ENCODE measurements around the gene RNF113B. TPM values are rescaled to one million over a fixed set of nuclear protein-coding genes. Genes with fewer than 3 reads are reported as not detected.

RNF113B gene
- total RNA-seq, 1 donor from 2014 or later, result not detected

- intact Hi-C loops (cut with micrococcal nuclease), result no loop called here
Measured at GRCh38 chr13:98204546-98204945, 27.5 kb upstream of the RNF113B start.

GRCh38 chr13:98203646-98204326 lies 26.7 kb upstream of the RNF113B start:
- intact Hi-C loops (cut with micrococcal nuclease), result no loop called here

- intact Hi-C loops (cut with micrococcal nuclease), result no loop called here
Measured at GRCh38 chr13:98201984-98202383, 24.9 kb upstream of the RNF113B start.

- intact Hi-C loops (cut with micrococcal nuclease), result no loop called here
Measured at GRCh38 chr13:98201189-98201588, 24.1 kb upstream of the RNF113B start.

- intact Hi-C loops (cut with micrococcal nuclease), result no loop called here
Measured at GRCh38 chr13:98200211-98200878, 23.3 kb upstream of the RNF113B start.

- intact Hi-C loops (cut with micrococcal nuclease), result no loop called here
Measured at GRCh38 chr13:98199480-98199879, 22.4 kb upstream of the RNF113B start.

GRCh38 chr13:98198683-98199082 lies 21.6 kb upstream of the RNF113B start:
- intact Hi-C loops (cut with micrococcal nuclease), result no loop called here

GRCh38 chr13:98195054-98195791 lies 18.2 kb upstream of the RNF113B start:
- intact Hi-C loops (cut with micrococcal nuclease), result no loop called here

- intact Hi-C loops (cut with micrococcal nuclease), result no loop called here
Measured at GRCh38 chr13:98192008-98192407, 14.9 kb upstream of the RNF113B start.

GRCh38 chr13:98190889-98191444 lies 13.9 kb upstream of the RNF113B start:
- intact Hi-C loops (cut with micrococcal nuclease), result no loop called here

- intact Hi-C loops (cut with micrococcal nuclease), result no loop called here
Measured at GRCh38 chr13:98189841-98190505, 12.9 kb upstream of the RNF113B start.

- intact Hi-C loops (cut with micrococcal nuclease), result no loop called here
Measured at GRCh38 chr13:98188544-98189166, 11.6 kb upstream of the RNF113B start.

- intact Hi-C loops (cut with micrococcal nuclease), result no loop called here
Measured at GRCh38 chr13:98187965-98188261, 10.8 kb upstream of the RNF113B start.

- intact Hi-C loops (cut with micrococcal nuclease), result no loop called here
Measured at GRCh38 chr13:98187155-98187964, 10.3 kb upstream of the RNF113B start.

- intact Hi-C loops (cut with micrococcal nuclease), result no loop called here
Measured at GRCh38 chr13:98184792-98185191, 7.7 kb upstream of the RNF113B start.

- intact Hi-C loops (cut with micrococcal nuclease), result no loop called here
Measured at GRCh38 chr13:98182589-98182988, 5.5 kb upstream of the RNF113B start.

GRCh38 chr13:98182153-98182552 lies 5.1 kb upstream of the RNF113B start:
- intact Hi-C loops (cut with micrococcal nuclease), result no loop called here

GRCh38 chr13:98181111-98181815 lies 4.2 kb upstream of the RNF113B start:
- intact Hi-C loops (cut with micrococcal nuclease), result no loop called here

- intact Hi-C loops (cut with micrococcal nuclease), result no loop called here
Measured at GRCh38 chr13:98180092-98180491, 3.0 kb upstream of the RNF113B start.

- intact Hi-C loops (cut with micrococcal nuclease), result no loop called here
Measured at GRCh38 chr13:98175823-98176222, 1.2 kb downstream of the RNF113B start.
